Measurements from ENCODE around the gene MFSD6.

MFSD6 gene

DNA sequence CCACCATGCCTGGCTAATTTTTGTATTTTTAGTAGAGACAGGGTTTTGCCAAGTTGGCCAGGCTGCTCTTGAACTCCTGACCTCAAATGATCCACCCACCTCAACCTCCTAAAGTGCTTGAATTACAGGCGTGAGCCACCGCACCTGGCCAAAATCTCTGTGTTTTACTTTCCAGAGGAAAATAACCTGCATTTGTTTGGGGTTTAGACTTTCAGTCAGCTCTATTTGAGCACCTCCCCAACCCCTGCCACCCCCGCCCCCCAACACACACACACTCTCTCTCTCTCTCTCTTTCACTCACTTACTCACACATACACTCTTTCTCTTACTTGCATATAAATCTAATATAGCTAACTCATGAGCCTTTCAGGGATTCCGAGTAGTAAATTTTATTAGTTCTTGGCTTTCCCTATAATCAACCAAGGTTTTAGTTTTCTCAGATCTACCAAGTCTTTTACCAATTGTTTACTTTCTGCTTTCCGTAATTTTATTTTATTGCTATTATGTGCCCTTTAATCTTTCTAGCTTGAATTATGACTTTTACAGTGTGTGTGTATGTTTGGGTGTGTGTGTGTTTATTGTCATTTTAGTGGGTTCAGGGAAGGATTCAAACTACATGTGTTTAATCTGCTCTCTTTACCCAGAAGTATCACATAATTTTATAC, 24.5 kb downstream of the MFSD6 start:
- TF ChIP-seq Cebpa-rat (IDR thresholded peaks at IDR 0.05), result no peak
- Histone ChIP-seq H3K4me2 (no peak overlapping the region), H3K4me1 (no peaks in the 10 kb centered on the region), H3K9ac (no peak overlapping the region), H3K4me3 (no peak overlapping the region), H3K36me3 (peaks cover 18% of the 10 kb centered on the region), H3K27me3 (no peaks in the 10 kb centered on the region), H3K27ac (no peak overlapping the region), H3K9me3 (no peaks in the 10 kb centered on the region; the same call in 1 of the 2 replicates), H4K20me1 (no peaks in the 10 kb centered on the region)

DNA sequence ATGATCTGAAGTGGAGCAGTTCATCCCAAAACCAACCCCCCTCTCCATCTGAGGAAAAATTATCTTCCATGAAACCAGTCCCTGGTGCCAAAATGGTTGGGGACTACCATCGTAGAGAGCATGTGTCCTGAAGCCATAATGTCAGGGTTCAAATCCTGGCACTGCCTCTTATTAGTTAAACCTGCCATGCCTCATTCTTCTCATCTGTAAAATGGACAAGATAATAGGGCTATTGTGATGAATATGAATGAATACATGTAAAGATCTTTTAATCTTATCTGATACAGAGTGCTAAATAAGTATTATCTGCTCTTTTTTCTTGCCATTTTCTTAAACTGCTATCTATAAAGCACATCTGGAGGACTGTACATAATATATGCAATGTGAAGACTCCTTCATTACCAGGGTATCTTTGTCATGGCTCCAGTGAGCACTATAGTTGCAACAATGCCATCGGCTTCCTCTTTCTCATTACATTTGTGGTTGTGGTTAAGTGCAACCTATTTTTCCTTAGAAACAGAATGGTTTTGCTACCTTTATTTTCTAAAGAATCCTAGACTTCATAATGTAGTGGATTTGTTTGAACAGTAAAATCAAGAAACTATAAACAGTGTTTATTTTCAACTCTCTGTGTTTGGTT, 27.0 kb downstream of the MFSD6 start:
- Histone ChIP-seq H3K27me3 (no peaks in the 10 kb centered on the region), H3K4me2 (no peak overlapping the region), H4K20me1 (no peaks in the 10 kb centered on the region), H3K27ac (no peak overlapping the region), H3K9me3 (no peaks in the 10 kb centered on the region), H3K9ac (no peak overlapping the region), H3K4me1 (no peaks in the 10 kb centered on the region), H3K4me3 (no peak overlapping the region), H3K36me3 (peaks cover 23% of the 10 kb centered on the region)
- no peak for TF ChIP-seq Cebpa-rat (IDR thresholded peaks at IDR 0.05)

DNA sequence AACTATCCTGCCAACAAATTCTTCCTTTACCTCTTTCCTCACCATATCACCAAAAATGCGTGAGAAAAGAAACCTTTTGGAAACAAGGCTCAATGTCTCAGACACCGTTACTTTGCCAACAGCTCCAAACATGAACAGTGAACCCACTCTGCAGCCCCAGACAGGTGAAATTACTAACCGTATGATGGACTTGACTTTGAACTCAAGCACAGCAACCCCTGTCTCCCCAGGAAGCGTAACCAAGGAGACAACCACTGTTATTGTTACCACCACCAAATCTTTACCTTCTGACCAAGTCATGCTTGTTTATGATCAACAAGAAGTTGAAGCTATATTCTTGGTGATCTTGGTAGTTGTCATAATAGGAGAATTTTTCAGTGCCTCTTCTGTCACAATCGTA, 28.4 kb downstream of the MFSD6 start:
- TF ChIP-seq Cebpa-rat (IDR thresholded peaks at IDR 0.05), result no peak
- no peaks in the 10 kb centered on the region for H3K9me3 ChIP-seq
- no peak overlapping the region for H3K4me2 ChIP-seq
- H3K27ac ChIP-seq, result no peak overlapping the region
- no peak overlapping the region for H3K9ac ChIP-seq
- peaks cover 23% of the 10 kb centered on the region for H3K36me3 ChIP-seq
- no peaks in the 10 kb centered on the region for H3K4me1 ChIP-seq
- H3K27me3 ChIP-seq, result no peaks in the 10 kb centered on the region
- H4K20me1 ChIP-seq, result no peaks in the 10 kb centered on the region
- no peak overlapping the region for H3K4me3 ChIP-seq

GRCh38 chr2:190440113-190440512, 32.0 kb downstream of the MFSD6 start:
- Histone ChIP-seq H3K4me1 (no peaks in the 10 kb centered on the region), H3K27ac (no peak overlapping the region), H3K4me2 (no peak overlapping the region), H3K27me3 (no peaks in the 10 kb centered on the region), H3K9me3 (no peaks in the 10 kb centered on the region), H3K9ac (no peak overlapping the region), H3K36me3 (peaks cover 23% of the 10 kb centered on the region), H3K4me3 (no peak overlapping the region), H4K20me1 (no peaks in the 10 kb centered on the region; the same call in 1 of the 2 replicates)
- no peak for TF ChIP-seq Cebpa-rat (IDR thresholded peaks at IDR 0.05)

DNA sequence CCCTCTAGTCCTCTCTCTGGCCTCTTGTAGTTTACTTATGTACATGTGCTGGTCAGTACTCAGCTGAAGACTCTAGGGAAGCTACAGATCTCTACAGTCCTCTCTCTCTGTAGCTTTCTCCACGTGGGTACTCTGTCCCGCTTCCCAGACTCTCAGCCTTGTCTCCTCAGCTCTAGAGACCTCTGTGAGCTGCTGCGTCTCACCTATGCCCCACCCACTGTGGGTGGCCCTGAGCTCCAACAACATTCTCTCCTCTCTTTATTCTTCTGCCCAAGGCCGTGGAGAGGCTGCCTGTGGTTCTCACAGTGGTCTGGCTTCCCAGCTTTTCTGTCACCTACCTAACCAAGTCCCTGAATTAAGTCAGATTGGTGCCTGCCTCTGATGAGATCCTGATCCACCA, 33.4 kb downstream of the MFSD6 start:
- H3K4me1 ChIP-seq, result no peaks in the 10 kb centered on the region
- no peaks in the 10 kb centered on the region for H3K9me3 ChIP-seq
- H3K27me3 ChIP-seq, result no peaks in the 10 kb centered on the region
- no peak for TF ChIP-seq Cebpa-rat (IDR thresholded peaks at IDR 0.05)
- H3K4me2 ChIP-seq, result no peak overlapping the region
- peaks cover 17% of the 10 kb centered on the region for H3K36me3 ChIP-seq
- no peak overlapping the region for H3K27ac ChIP-seq
- no peak overlapping the region for H3K4me3 ChIP-seq
- H4K20me1 ChIP-seq, result no peaks in the 10 kb centered on the region; the same call in 1 of the 2 replicates
- H3K9ac ChIP-seq, result no peak overlapping the region

- Histone ChIP-seq H3K27me3 (no peaks in the 10 kb centered on the region), H3K27ac (no peak overlapping the region), H3K4me2 (no peak overlapping the region), H3K9me3 (no peaks in the 10 kb centered on the region), H3K4me1 (no peaks in the 10 kb centered on the region), H3K9ac (no peak overlapping the region), H3K4me3 (no peak overlapping the region), H4K20me1 (no peaks in the 10 kb centered on the region; the same call in 1 of the 2 replicates), H3K36me3 (peaks cover 4% of the 10 kb centered on the region; the same call in 1 of the 2 replicates)
- no peak for TF ChIP-seq Cebpa-rat (IDR thresholded peaks at IDR 0.05)
These were observed 34.9 kb downstream of the MFSD6 start for GRCh38 chr2:190443055-190443454.

- no peak overlapping the region for H3K9ac ChIP-seq
- TF ChIP-seq Cebpa-rat (IDR thresholded peaks at IDR 0.05), result no peak
- H4K20me1 ChIP-seq, result no peaks in the 10 kb centered on the region; the same call in 1 of the 2 replicates
- no peak overlapping the region for H3K4me2 ChIP-seq
- H3K36me3 ChIP-seq, result no peaks in the 10 kb centered on the region
- H3K4me3 ChIP-seq, result no peak overlapping the region
- H3K4me1 ChIP-seq, result no peaks in the 10 kb centered on the region
- no peaks in the 10 kb centered on the region for H3K27me3 ChIP-seq
- no peaks in the 10 kb centered on the region for H3K9me3 ChIP-seq
- H3K27ac ChIP-seq, result no peak overlapping the region
These were observed 35.8 kb downstream of the MFSD6 start for GRCh38 chr2:190443778-190444481.

DNA sequence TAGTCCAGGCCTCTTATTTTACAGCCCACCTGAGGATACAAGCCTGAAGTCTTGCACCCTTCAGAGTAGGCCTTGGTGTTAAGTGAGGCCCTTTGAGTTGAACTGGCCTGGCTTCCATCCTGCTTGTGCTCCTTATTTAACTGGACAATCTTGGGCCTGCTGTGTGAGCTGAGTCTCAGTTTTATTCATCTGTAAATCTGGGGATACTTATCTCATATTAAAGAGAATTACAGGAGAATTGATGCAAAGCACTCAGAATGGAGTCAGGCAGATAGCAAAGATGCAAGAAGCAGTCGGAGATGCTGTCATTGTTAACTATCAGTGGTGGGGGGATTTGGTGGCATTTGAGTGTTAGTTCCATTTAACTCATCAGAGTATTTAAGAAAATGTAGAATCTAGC, 36.8 kb downstream of the MFSD6 start:
- Histone ChIP-seq H4K20me1 (no peaks in the 10 kb centered on the region; the same call in 1 of the 2 replicates), H3K36me3 (no peaks in the 10 kb centered on the region), H3K4me2 (no peak overlapping the region), H3K27ac (no peak overlapping the region), H3K27me3 (no peaks in the 10 kb centered on the region), H3K4me3 (no peak overlapping the region), H3K9me3 (no peaks in the 10 kb centered on the region), H3K9ac (no peak overlapping the region), H3K4me1 (no peaks in the 10 kb centered on the region)
- TF ChIP-seq Cebpa-rat (IDR thresholded peaks at IDR 0.05), result no peak

- Histone ChIP-seq H3K27ac (no peak overlapping the region), H3K36me3 (no peaks in the 10 kb centered on the region), H3K4me2 (no peak overlapping the region), H3K4me3 (no peak overlapping the region), H3K9ac (no peak overlapping the region), H3K4me1 (no peaks in the 10 kb centered on the region), H4K20me1 (no peaks in the 10 kb centered on the region; the same call in 1 of the 2 replicates), H3K27me3 (no peaks in the 10 kb centered on the region), H3K9me3 (no peaks in the 10 kb centered on the region)
- TF ChIP-seq Cebpa-rat (IDR thresholded peaks at IDR 0.05), result no peak
These were observed 38.0 kb downstream of the MFSD6 start for GRCh38 chr2:190446193-190446592.
